Uterus (tissue), 4 donors: ENCODE results near the gene SOHLH1. TPM values are rescaled to one million over a fixed set of nuclear protein-coding genes. Genes with fewer than 3 reads are reported as not detected.

Source experiments
- DNase-seq, 2 donors: peaks; one replicate each; pipeline ENCODE4 v3.0.0-alpha.2; 2019 to 2020
- H3K27ac ChIP-seq, 2 donors: fragments of 200-600 bp; sonication (generic); 1 replicate in 1 of 2; 2 replicates in 1 of 2; pipeline ENCODE4 v1.5.1; 2016 to 2018
- H3K27me3 ChIP-seq, 2 donors: fragments of 200-600 bp; sonication (generic); one replicate each; pipeline ENCODE4 v1.5.1; 2018 to 2019; ENCODE audit warnings: control low read depth in 1 of 2
- H3K36me3 ChIP-seq, 2 donors: fragments of 200-600 bp; sonication (generic); one replicate each; pipeline ENCODE4 v1.5.1; 2019; ENCODE audit warnings: control low read depth in 1 of 2
- H3K4me1 ChIP-seq, 2 donors: fragments of 200-600 bp; sonication (generic); one replicate each; pipeline ENCODE4 v1.5.1; 2018 to 2019; ENCODE audit warnings: control low read depth in 1 of 2
- H3K4me3 ChIP-seq, 2 donors: fragments of 200-600 bp; sonication (generic); 1 replicate in 1 of 2; 2 replicates in 1 of 2; pipeline ENCODE4 v1.5.1; 2018 to 2019; ENCODE audit warnings: mild to moderate bottlenecking in 1 of 2
- H3K9me3 ChIP-seq, 2 donors: fragments of 200-600 bp; sonication (generic); one replicate each; pipeline ENCODE4 v1.5.1; 2019; ENCODE audit warnings: control low read depth in 1 of 2
- POLR2A ChIP-seq, 2 donors: fragments of 450-650 bp; IDR thresholded peaks; one replicate each; pipeline ENCODE4 v1.6.1; 2016; ENCODE audit warnings: antibody characterized with exemption in 2 of 2, mild to moderate bottlenecking in 1 of 2, moderate library complexity in 1 of 2
- intact Hi-C: fragments of 100-400 bp; cut with DNase I; formaldehyde crosslinking; loops from one replicate; pipeline ENCODE4 v1.15.1; 2023; ENCODE audit warnings: low total_unique reads
- total RNA-seq, 4 donors: library from RNA; depleted of rRNA in 3 of 4; stranded (reverse); fragments of >200 nt in 3 of 4; gene quantifications; one replicate each; pipeline versions ENCODE4 v1.1.0 to v1.2.4, GENCODE V29; 2014 to 2023
- TF ChIP-seq, protein P1 (sequence below), 4 experiments: fragments of 200-600 bp in 2 of 4; fragments of 450-650 bp in 2 of 4; sonication (generic) in 2 of 4; IDR thresholded peaks; one replicate each; pipeline ENCODE4 v1.5.1; 2016 to 2019; ENCODE audit warnings: antibody characterized with exemption in 4 of 4, mild to moderate bottlenecking in 2 of 4, moderate library complexity in 1 of 4
- donor health status: DM: yes; HTN: yes; CAD: no.

The SOHLH1 gene
- total RNA-seq, 4 donors from 2014 or later, result not detected

DNA sequence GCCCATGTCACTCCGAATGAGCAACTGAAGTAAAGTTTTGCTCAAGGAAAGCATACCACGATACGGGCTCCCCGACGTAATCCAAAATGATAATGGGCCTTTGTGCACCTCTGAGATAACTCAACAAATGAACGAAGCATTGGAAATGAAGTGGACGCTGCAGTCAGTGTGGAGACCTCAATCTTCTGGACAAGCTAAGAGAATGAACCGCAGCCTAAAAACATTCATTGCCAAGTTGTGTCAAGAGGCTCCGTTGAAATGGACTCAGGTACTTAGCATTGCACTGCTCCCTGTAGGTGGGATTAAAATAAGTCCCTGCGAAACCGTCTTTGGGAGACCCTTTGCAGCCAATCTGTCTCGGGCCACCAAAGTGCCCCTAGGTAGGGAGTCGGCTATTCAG is 40.0 kb downstream of the SOHLH1 start:
- no peak overlapping the region for H3K4me3 ChIP-seq
- intact Hi-C loops, result no loop called here
- no peak for DNase-seq
- no peaks in the 10 kb centered on the region for H3K4me1 ChIP-seq
- H3K9me3 ChIP-seq, result no peaks in the 10 kb centered on the region
- TF ChIP-seq, protein P1, sequence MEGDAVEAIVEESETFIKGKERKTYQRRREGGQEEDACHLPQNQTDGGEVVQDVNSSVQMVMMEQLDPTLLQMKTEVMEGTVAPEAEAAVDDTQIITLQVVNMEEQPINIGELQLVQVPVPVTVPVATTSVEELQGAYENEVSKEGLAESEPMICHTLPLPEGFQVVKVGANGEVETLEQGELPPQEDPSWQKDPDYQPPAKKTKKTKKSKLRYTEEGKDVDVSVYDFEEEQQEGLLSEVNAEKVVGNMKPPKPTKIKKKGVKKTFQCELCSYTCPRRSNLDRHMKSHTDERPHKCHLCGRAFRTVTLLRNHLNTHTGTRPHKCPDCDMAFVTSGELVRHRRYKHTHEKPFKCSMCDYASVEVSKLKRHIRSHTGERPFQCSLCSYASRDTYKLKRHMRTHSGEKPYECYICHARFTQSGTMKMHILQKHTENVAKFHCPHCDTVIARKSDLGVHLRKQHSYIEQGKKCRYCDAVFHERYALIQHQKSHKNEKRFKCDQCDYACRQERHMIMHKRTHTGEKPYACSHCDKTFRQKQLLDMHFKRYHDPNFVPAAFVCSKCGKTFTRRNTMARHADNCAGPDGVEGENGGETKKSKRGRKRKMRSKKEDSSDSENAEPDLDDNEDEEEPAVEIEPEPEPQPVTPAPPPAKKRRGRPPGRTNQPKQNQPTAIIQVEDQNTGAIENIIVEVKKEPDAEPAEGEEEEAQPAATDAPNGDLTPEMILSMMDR (IDR thresholded peaks at IDR 0.05), result no peak
- TF ChIP-seq POLR2A (IDR thresholded peaks at IDR 0.05), result no peak
- H3K27ac ChIP-seq, result no peak overlapping the region
- no peaks in the 10 kb centered on the region for H3K36me3 ChIP-seq
- no peaks in the 10 kb centered on the region for H3K27me3 ChIP-seq

DNA sequence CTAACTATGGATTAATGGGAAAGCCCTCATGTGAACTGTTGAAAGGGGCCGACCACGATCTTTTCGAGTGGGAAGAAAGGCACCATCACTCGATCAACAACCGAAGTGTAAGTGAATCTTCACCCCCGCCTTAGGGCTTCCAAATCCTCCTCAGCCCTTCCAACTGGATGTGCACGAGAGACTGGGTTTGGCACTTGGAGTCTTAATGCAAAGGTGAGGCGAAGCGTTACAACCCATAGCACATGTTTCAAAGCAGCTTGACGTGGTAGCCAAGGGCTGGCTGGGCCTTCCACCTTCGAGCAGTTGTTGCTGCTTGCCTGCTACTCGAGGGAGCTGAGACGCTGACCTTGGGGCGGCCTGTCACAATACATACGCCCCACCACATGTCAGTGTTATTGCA is 41.9 kb downstream of the SOHLH1 start:
- no peak for DNase-seq
- TF ChIP-seq POLR2A (IDR thresholded peaks at IDR 0.05), result no peak
- TF ChIP-seq, protein P1 (IDR thresholded peaks at IDR 0.05), result no peak
- intact Hi-C loops, result no loop called here

DNA sequence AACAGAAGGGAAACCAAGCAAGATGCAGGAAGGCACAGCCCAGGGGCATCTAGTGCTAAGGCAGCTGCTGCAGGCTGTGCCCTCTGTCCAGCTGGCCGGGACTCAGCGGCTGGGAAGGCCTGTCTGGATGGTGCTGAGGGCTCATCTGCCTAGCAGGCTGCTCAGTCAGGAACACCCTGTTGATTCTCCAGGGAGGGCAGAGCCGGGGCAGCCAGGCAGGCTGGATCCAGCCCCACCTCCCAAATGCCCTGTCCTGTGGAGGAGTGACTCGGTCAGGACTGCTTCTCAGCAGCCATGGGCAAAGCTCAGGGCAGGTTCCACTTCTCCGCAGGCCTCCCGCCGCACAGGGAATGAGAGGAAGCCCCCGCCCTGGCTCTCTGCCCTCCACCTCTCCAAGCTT is 44.0 kb downstream of the SOHLH1 start:
- Histone ChIP-seq H3K36me3 (no peaks in the 10 kb centered on the region), H3K9me3 (no peaks in the 10 kb centered on the region), H3K27ac (no peak overlapping the region), H3K27me3 (no peaks in the 10 kb centered on the region), H3K4me3 (no peak overlapping the region), H3K4me1 (no peaks in the 10 kb centered on the region)
- intact Hi-C loops, result no loop called here
- no peak for DNase-seq
- TF ChIP-seq, protein P1 (IDR thresholded peaks at IDR 0.05), result no peak
- no peak for TF ChIP-seq POLR2A (IDR thresholded peaks at IDR 0.05)

More for the DNA sequence above, 41.9 kb downstream of the SOHLH1 start:
- Histone ChIP-seq H3K36me3 (no peaks in the 10 kb centered on the region), H3K9me3 (no peaks in the 10 kb centered on the region), H3K4me1 (no peaks in the 10 kb centered on the region), H3K4me3 (no peak overlapping the region), H3K27me3 (no peaks in the 10 kb centered on the region), H3K27ac (no peak overlapping the region)

DNA sequence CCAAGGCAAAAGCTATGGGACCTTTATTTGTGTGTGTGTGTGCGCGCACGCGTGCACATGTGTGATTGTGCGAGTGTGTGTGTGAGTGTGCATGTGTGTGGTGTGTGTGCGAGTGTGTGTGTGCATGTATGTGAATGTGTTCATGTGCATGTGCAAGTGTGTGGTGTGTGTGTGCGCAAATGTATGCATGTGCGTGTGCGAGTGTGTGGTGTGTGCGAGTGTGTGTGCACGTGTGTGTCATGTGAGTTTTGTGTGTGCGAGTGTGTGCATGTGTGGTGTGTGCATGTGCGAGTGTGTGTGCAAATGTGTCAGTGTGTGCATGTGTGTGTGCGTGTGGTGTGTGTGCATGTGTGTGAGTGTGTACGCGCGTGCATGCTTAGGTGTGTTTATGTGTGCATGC is 48.9 kb downstream of the SOHLH1 start:
- no peaks in the 10 kb centered on the region for H3K36me3 ChIP-seq
- H3K27ac ChIP-seq, result no peak overlapping the region
- H3K4me3 ChIP-seq, result no peak overlapping the region
- H3K9me3 ChIP-seq, result peaks cover 0 to 7% of the 10 kb centered on the region in 2 donors
- H3K27me3 ChIP-seq, result no peaks in the 10 kb centered on the region
- H3K4me1 ChIP-seq, result no peaks in the 10 kb centered on the region
- intact Hi-C loops, result no loop called here
- TF ChIP-seq, protein P1 (IDR thresholded peaks at IDR 0.05), result no peak
- TF ChIP-seq POLR2A (IDR thresholded peaks at IDR 0.05), result no peak
- DNase-seq, result no peak

DNA sequence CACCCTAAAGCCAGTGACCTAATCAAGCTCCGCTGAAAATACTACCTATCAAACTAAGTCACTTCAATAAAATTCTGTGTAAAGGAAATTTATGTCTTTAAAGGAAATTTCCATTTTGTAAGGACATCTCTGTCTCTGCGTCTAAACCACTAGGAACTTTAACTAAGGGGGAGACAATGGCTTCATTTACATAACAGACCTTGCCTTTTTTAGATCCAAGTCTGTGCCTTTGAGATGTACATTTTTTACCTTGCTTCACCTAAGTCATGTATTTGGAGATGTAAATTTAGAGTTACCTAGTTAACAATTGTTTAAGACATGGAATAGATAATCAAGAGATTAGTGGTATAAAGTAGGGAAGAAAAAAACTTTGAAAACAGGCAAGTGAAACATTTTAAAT is 49.8 kb downstream of the SOHLH1 start:
- no peak for DNase-seq
- no peak overlapping the region for H3K4me3 ChIP-seq
- TF ChIP-seq, protein P1 (IDR thresholded peaks at IDR 0.05), result no peak
- TF ChIP-seq POLR2A (IDR thresholded peaks at IDR 0.05), result no peak
- peaks cover 0 to 7% of the 10 kb centered on the region in 2 donors for H3K9me3 ChIP-seq
- intact Hi-C loops, result no loop called here
- no peaks in the 10 kb centered on the region for H3K36me3 ChIP-seq
- H3K27ac ChIP-seq, result no peak overlapping the region
- H3K4me1 ChIP-seq, result no peaks in the 10 kb centered on the region
- H3K27me3 ChIP-seq, result no peaks in the 10 kb centered on the region
